HEK293 (cell line): Measurements from ENCODE around the gene FGA.

Experiments used
- CTCF ChIA-PET: fragments of 350-600 bp; formaldehyde crosslinking; extraction: SDS; loops from one replicate; lab custom pipeline; 2021; ENCODE audit warnings: antibody characterized with exemption; lab: Yijun Ruan, JAX
- POLR2A ChIA-PET: fragments of 300-600 bp; formaldehyde crosslinking; extraction: SDS; loops from one replicate; lab custom pipeline; 2020; ENCODE audit warnings: antibody characterized with exemption, inconsistent platforms; lab: Yijun Ruan, JAX
- H3K27ac ChIP-seq: fragments of 200-500 bp; sonication (Bioruptor generic); 2 replicates; pipeline ENCODE4 v1.5.1; 2014; ENCODE audit warnings: low read depth, low read length, control low read depth, inconsistent platforms; ENCODE audit errors: extremely low read depth
- H3K36me3 ChIP-seq, 2 experiments: fragments of 200-500 bp in 1 of 2; sonication (Bioruptor generic) in 1 of 2; 1 replicate in 1 of 2; 2 replicates in 1 of 2; pipeline ENCODE4 v1.5.1; 2014 to 2017; ENCODE audit warnings: inconsistent platforms in 2 of 2, low read length in 2 of 2; ENCODE audit not compliant: control insufficient read depth in 2 of 2, insufficient read depth in 1 of 2
- H3K4me1 ChIP-seq: fragments of 200-500 bp; sonication (Bioruptor generic); 2 replicates; pipeline ENCODE4 v1.5.1; 2014; ENCODE audit warnings: mild to moderate bottlenecking, low read length, inconsistent platforms; ENCODE audit not compliant: control insufficient read depth, insufficient read depth
- H3K4me3 ChIP-seq: 2 replicates; pipeline ENCODE4 v1.5.1; 2011; ENCODE audit warnings: low read depth, mild to moderate bottlenecking, control low read depth, low read length, moderate library complexity
- H3K9me3 ChIP-seq: fragments of 200-500 bp; sonication (Bioruptor generic); 2 replicates; pipeline ENCODE4 v1.5.1; 2014; ENCODE audit warnings: low read depth, low read length, inconsistent platforms; ENCODE audit not compliant: control insufficient read depth, insufficient read depth
- GLIS1 ChIP-seq: fragments of 450-650 bp; formaldehyde crosslinking; IDR thresholded peaks from 2 replicates; pipeline ENCODE4 v1.5.1; 2016; ENCODE audit warnings: missing biosample characterization, missing genetic modification characterization
- HOXC10 ChIP-seq: sonication (generic); formaldehyde crosslinking; IDR thresholded peaks from 2 replicates; pipeline ENCODE4 v1.8.1; 2023; ENCODE audit warnings: mild to moderate bottlenecking, missing genetic modification reagents
- HOXD13 ChIP-seq: sonication (generic); formaldehyde crosslinking; IDR thresholded peaks from 2 replicates; pipeline ENCODE4 v1.8.0; 2022; ENCODE audit warnings: missing genetic modification reagents, borderline replicate concordance
- OVOL3 ChIP-seq: fragments of 450-650 bp; formaldehyde crosslinking; IDR thresholded peaks from 2 replicates; pipeline ENCODE4 v1.5.1; 2016; ENCODE audit warnings: missing biosample characterization, missing genetic modification characterization
- SALL2 ChIP-seq: fragments of 450-650 bp; formaldehyde crosslinking; IDR thresholded peaks from 2 replicates; pipeline ENCODE4 v1.5.0; 2017; ENCODE audit warnings: missing biosample characterization, mild to moderate bottlenecking, missing genetic modification characterization, borderline replicate concordance
- ZBTB8A ChIP-seq: fragments of 450-650 bp; formaldehyde crosslinking; IDR thresholded peaks from 2 replicates; pipeline ENCODE4 v1.5.1; 2016; ENCODE audit warnings: missing biosample characterization, missing genetic modification characterization
- ZFP3 ChIP-seq: fragments of 450-650 bp; formaldehyde crosslinking; IDR thresholded peaks from 2 replicates; pipeline ENCODE4 v1.5.1; 2016; ENCODE audit warnings: low read depth, missing biosample characterization, missing genetic modification characterization
- ZFP69B ChIP-seq: fragments of 450-650 bp; formaldehyde crosslinking; IDR thresholded peaks from 2 replicates; pipeline ENCODE4 v1.5.1; 2016; ENCODE audit warnings: missing biosample characterization, missing genetic modification characterization
- ZNF10 ChIP-seq: fragments of 450-650 bp; formaldehyde crosslinking; IDR thresholded peaks from 2 replicates; pipeline ENCODE4 v1.5.1; 2017; ENCODE audit warnings: missing biosample characterization, missing genetic modification characterization
- ZNF121 ChIP-seq: fragments of 450-650 bp; formaldehyde crosslinking; IDR thresholded peaks from 2 replicates; pipeline ENCODE4 v1.5.1; 2016; ENCODE audit warnings: missing biosample characterization, missing genetic modification characterization
- ZNF140 ChIP-seq: fragments of 450-650 bp; formaldehyde crosslinking; IDR thresholded peaks from 2 replicates; pipeline ENCODE4 v1.5.1; 2016; ENCODE audit warnings: missing biosample characterization, missing genetic modification characterization
- ZNF175 ChIP-seq: fragments of 450-650 bp; formaldehyde crosslinking; IDR thresholded peaks from 2 replicates; pipeline ENCODE4 v1.5.1; 2016; ENCODE audit warnings: missing biosample characterization, missing genetic modification characterization
- ZNF221 ChIP-seq: fragments of 450-650 bp; formaldehyde crosslinking; IDR thresholded peaks from 2 replicates; pipeline ENCODE4 v1.5.1; 2017; ENCODE audit warnings: missing biosample characterization, missing genetic modification characterization, borderline replicate concordance
- ZNF341 ChIP-seq: fragments of 450-650 bp; formaldehyde crosslinking; IDR thresholded peaks from 2 replicates; pipeline ENCODE4; 2016; ENCODE audit warnings: low read depth, missing biosample characterization, missing genetic modification characterization
- ZNF473 ChIP-seq: fragments of 450-650 bp; formaldehyde crosslinking; IDR thresholded peaks from 2 replicates; pipeline ENCODE4 v1.5.1; 2017; ENCODE audit warnings: missing biosample characterization, missing genetic modification characterization
- ZNF544 ChIP-seq: fragments of 450-650 bp; formaldehyde crosslinking; IDR thresholded peaks from 2 replicates; pipeline ENCODE4 v1.5.0; 2017; ENCODE audit warnings: missing biosample characterization, missing genetic modification characterization
- ZNF549 ChIP-seq: fragments of 450-650 bp; IDR thresholded peaks from 2 replicates; pipeline ENCODE4 v1.5.1; 2018; ENCODE audit warnings: missing biosample characterization, missing genetic modification characterization, mild to moderate bottlenecking, inconsistent platforms, moderate library complexity
- ZNF561 ChIP-seq: fragments of 450-650 bp; IDR thresholded peaks from 2 replicates; pipeline ENCODE4 v1.5.1; 2018; ENCODE audit warnings: missing biosample characterization, missing genetic modification characterization, borderline replicate concordance
- ZNF585B ChIP-seq: fragments of 450-650 bp; formaldehyde crosslinking; IDR thresholded peaks from 2 replicates; pipeline ENCODE4 v1.5.1; 2016; ENCODE audit warnings: missing biosample characterization, missing genetic modification characterization
- TF ChIP-seq, protein P1 (sequence below): fragments of 450-650 bp; formaldehyde crosslinking; IDR thresholded peaks from 2 replicates; pipeline ENCODE4 v1.5.1; 2016; ENCODE audit warnings: missing biosample characterization, missing genetic modification characterization
- TF ChIP-seq, protein P2 (sequence below): fragments of 450-650 bp; formaldehyde crosslinking; IDR thresholded peaks from 2 replicates; pipeline ENCODE4 v1.5.1; 2016; ENCODE audit warnings: missing biosample characterization, missing genetic modification characterization

The FGA gene

DNA sequence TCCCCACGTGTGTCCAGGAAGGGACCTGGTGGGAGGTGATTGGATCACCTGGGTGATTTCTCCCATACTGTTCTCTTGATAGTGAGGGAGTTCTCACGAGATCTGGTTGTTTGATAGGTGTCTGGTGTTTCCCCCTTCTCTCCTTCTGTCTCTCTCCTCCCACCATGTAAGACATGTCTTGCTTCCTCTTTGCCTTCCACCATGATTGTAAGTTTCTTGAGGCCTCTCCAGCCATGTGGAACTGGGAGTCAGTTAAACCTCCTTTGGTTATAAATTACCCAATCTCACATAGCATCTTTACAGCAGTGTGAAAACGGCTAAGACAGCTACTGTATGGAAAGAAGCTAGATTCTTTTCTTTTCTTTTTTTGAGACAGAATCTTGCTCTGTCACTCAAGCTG, 43.5 kb upstream of the FGA start:
- H3K4me1 ChIP-seq: no peaks in the 10 kb centered on the region
- TF ChIP-seq SALL2 (tag by site-specific recombination) (no peak), ZNF221 (no peak), ZNF140 (tag by site-specific recombination) (no peak), ZNF175 (tag by site-specific recombination) (no peak), ZNF473 (no peak), ZBTB8A (tag by site-specific recombination) (no peak), HOXD13 (no peak), ZNF341 (tag by site-specific recombination) (no peak), ZNF561 (tag by site-specific recombination) (no peak)
- no peaks in the 10 kb centered on the region for H3K9me3 ChIP-seq
- no peak overlapping the region for H3K4me3 ChIP-seq
- no peaks in the 10 kb centered on the region for H3K36me3 ChIP-seq
- POLR2A ChIA-PET: no interaction called here
- H3K27ac ChIP-seq: no peak overlapping the region
- CTCF ChIA-PET: interaction anchor here (2.1 kb wide), 1 partner anchor 8 kb away, joined by 9 read pairs; no protein-coding TSS in a partner anchor

DNA sequence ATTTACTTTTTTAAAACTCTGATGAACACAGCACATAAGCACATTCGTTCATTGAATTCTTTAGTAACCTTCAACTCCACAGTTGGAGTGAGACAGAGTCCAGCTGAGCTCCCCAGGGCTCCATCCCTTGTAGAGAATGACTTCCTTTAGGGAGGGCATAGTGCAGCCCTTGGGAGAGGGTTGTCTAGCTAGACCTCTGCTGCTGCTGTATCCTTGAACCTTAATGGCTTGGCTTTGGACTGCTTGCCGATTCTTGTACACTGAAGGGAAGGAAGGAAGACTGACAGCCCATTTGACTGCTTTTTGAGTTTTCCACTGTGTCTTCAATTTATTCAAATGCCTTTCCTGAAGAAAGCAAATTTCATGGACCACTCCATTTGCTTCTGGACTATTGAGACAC, 41.3 kb upstream of the FGA start:
- POLR2A ChIA-PET: no interaction called here
- H3K4me1 ChIP-seq: no peaks in the 10 kb centered on the region
- H3K36me3 ChIP-seq: no peaks in the 10 kb centered on the region
- H3K27ac ChIP-seq: no peak overlapping the region
- no peaks in the 10 kb centered on the region for H3K9me3 ChIP-seq
- no peak for TF ChIP-seq ZNF585B (tag by site-specific recombination)
- TF ChIP-seq, protein P1, sequence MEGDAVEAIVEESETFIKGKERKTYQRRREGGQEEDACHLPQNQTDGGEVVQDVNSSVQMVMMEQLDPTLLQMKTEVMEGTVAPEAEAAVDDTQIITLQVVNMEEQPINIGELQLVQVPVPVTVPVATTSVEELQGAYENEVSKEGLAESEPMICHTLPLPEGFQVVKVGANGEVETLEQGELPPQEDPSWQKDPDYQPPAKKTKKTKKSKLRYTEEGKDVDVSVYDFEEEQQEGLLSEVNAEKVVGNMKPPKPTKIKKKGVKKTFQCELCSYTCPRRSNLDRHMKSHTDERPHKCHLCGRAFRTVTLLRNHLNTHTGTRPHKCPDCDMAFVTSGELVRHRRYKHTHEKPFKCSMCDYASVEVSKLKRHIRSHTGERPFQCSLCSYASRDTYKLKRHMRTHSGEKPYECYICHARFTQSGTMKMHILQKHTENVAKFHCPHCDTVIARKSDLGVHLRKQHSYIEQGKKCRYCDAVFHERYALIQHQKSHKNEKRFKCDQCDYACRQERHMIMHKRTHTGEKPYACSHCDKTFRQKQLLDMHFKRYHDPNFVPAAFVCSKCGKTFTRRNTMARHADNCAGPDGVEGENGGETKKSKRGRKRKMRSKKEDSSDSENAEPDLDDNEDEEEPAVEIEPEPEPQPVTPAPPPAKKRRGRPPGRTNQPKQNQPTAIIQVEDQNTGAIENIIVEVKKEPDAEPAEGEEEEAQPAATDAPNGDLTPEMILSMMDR (tag by site-specific recombination): no peak
- TF ChIP-seq GLIS1 (tag by site-specific recombination): no peak
- TF ChIP-seq ZNF121 (tag by site-specific recombination): no peak
- no peak for TF ChIP-seq ZNF549 (tag by site-specific recombination)
- TF ChIP-seq HOXC10 (CRISPR knock-in tag): no peak
- no peak for TF ChIP-seq ZFP69B
- no peak for TF ChIP-seq ZNF10 (tag by site-specific recombination)
- TF ChIP-seq, all 188 proteins: peak for 0
- CTCF ChIA-PET: no interaction called here
- H3K4me3 ChIP-seq: no peak overlapping the region

DNA sequence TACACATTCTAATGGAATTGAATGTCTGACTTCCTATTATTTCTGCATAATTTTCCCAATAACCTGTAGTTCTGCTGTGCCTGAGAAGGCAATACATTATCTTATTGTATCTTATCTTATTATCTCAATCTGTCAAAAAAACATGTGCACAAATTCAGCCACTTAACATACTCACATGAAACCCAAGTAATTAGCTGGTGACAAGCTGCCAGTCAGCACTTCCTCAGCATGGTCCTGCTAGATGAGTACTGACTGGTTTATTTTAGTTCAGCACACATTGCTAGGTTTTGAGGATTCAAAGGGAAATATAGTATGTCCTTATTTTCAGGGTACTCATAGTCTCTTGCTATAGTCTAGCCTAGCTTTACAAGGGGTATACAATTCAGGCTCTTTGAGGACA, 39.8 kb upstream of the FGA start:
- H3K4me3 ChIP-seq: no peak overlapping the region
- no peaks in the 10 kb centered on the region for H3K9me3 ChIP-seq
- H3K4me1 ChIP-seq: no peaks in the 10 kb centered on the region
- ChIA-PET CTCF (interaction anchor here (0.7 to 1.1 kb wide), 2 partner anchors 57 to 71 kb away, joined by 4 read pairs; no protein-coding TSS in a partner anchor), POLR2A (no interaction called here)
- H3K27ac ChIP-seq: no peak overlapping the region
- no peaks in the 10 kb centered on the region for H3K36me3 ChIP-seq
- TF ChIP-seq ZFP3 (tag by site-specific recombination): no peak
- TF ChIP-seq, protein P2, sequence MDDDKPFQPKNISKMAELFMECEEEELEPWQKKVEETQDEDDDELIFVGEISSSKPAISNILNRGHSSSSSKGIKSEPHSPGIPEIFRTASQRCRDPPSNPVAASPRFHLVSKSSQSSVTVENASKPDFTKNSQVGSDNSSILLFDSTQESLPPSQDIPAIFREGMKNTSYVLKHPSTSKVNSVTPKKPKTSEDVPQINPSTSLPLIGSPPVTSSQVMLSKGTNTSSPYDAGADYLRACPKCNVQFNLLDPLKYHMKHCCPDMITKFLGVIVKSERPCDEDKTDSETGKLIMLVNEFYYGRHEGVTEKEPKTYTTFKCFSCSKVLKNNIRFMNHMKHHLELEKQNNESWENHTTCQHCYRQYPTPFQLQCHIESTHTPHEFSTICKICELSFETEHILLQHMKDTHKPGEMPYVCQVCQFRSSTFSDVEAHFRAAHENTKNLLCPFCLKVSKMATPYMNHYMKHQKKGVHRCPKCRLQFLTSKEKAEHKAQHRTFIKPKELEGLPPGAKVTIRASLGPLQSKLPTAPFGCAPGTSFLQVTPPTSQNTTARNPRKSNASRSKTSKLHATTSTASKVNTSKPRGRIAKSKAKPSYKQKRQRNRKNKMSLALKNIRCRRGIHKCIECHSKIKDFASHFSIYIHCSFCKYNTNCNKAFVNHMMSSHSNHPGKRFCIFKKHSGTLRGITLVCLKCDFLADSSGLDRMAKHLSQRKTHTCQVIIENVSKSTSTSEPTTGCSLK (tag by site-specific recombination): no peak
- no peak for TF ChIP-seq ZNF140 (tag by site-specific recombination)
- TF ChIP-seq ZNF544 (tag by site-specific recombination): no peak
- TF ChIP-seq OVOL3 (tag by site-specific recombination): no peak
